Measurements from ENCODE around the gene TCERG1L.

Gene TCERG1L

DNA sequence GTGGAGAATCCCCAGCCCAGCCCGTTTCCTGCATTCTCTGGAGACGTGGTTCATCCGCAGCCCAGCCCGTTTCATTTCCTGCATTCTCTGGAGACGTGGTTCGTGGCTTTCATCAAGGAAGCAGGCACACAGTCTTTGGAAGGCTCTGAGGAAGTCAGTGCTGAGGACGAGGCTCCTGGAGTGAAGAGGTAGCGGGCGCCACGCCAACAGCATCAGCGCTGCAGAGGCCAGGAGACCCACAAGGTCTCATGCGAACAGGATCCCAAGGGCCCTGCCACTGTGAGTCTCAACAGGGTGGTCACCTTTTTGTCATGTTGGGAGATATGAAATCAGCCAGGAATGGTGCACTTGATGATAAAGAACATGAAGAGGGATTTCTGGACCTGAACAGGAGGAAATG is 12.4 kb upstream of the TCERG1L start:
- TF ChIP-seq GATA3 (IDR thresholded peaks at IDR 0.05; ENCODE audit: low read depth, low read length) (no peak), GATA2 (IDR thresholded peaks at IDR 0.05; ENCODE audit: low read depth, low read length) (no peak)

DNA sequence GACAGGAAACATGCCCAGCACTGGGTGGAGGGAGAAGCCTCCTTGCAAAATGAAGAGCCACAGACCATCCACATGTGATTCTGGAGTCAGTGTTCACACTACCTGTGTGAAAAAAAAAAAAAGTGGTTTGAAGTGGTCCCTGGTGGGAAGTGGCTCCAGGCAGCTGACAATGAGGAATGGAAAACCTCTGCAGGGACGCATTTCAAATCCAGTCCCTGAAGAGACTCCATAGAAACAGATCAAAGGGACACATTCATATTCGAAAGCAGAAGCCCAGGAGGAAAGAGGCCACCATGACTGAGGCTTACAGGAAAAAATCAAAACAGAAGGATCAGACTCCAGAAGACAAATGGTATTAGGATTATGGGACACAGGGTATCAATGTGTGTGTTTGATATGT is 11.5 kb upstream of the TCERG1L start:
- TF ChIP-seq GATA3 (IDR thresholded peaks at IDR 0.05; ENCODE audit: low read depth, low read length) (no peak), GATA2 (IDR thresholded peaks at IDR 0.05; ENCODE audit: low read depth, low read length) (no peak)

DNA sequence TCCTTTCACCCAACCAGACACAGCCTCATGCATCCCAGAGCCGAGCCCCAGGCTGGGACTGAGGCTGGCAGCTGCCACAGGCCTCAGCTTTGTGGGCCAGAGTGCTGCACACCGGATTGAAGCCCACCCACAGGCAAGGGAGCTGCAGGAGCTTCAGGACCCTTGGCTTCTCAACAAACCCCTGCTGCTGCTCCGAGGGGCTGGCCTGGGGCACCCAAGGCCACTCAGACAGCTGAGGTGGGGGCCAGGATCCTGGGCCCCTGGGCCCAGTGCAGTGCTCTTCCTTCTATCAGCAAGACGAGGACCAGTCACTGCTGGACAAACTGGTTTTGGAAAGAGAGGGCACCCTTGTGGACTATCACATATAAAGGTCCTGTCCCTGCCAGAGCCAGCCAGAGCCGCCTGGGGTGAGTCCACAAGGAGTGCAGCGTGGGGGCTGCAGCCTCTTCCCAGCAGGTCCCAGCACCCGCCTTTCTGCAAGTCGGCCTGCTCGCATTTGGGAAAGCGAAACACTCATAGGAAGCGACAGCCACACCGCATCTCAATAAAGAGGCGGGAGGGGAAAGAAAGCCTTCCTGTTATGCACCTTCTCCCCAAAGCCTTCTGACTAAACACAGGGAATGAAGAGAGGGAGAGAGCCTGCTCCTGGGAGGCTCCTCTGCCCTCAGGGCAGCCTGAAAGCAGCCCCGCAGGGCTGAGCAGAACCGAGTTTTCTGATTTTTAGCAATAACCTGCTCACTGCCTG is 9.5 kb upstream of the TCERG1L start:
- TF ChIP-seq GATA2 (IDR thresholded peaks at IDR 0.05; ENCODE audit: low read depth, low read length) (no peak), GATA3 (IDR thresholded peaks at IDR 0.05; ENCODE audit: low read depth, low read length) (no peak)

DNA sequence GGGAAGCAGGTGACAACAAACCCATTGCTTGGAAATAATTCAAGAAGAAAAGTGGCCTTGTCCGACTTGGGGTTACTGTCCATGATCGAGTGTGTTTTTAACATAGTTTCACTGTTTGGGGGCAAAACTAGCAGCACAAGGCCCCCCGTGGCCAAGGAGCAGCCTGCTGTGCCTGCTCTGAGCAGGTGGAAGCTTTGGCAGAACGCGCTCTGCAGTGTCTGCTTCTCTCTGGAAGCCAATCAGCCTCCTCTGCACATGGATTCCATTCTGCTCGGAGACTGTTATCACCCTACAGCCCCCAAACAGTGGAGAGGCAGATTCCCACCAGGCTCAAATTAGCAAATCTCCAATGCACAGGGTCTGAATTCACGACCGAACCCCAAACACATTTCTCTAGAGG is 7.3 kb upstream of the TCERG1L start:
- TF ChIP-seq GATA2 (IDR thresholded peaks at IDR 0.05; ENCODE audit: low read depth, low read length) = no peak
- TF ChIP-seq GATA3 (IDR thresholded peaks at IDR 0.05; ENCODE audit: low read depth, low read length) = no peak

DNA sequence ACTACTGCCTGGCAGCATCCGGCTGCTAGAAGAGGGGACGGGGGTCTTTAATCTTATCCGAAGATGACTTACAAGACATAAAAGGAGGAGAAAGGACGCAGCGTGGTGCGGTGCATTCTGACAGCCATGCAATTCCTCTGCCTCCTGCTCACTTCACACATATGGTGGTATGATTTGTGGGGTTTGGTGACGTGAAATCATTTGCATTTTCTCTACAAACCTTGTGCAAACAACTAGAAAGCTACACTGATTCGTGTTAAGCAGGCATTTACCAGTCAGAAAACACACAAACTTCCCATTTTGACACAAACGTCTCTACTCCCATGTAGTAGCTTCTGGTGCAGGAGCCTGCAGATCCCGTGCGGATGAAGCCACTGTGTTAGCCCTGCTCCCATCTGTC is 6.8 kb upstream of the TCERG1L start:
- TF ChIP-seq GATA2 (IDR thresholded peaks at IDR 0.05; ENCODE audit: low read depth, low read length) (no peak), GATA3 (IDR thresholded peaks at IDR 0.05; ENCODE audit: low read depth, low read length) (no peak)

DNA sequence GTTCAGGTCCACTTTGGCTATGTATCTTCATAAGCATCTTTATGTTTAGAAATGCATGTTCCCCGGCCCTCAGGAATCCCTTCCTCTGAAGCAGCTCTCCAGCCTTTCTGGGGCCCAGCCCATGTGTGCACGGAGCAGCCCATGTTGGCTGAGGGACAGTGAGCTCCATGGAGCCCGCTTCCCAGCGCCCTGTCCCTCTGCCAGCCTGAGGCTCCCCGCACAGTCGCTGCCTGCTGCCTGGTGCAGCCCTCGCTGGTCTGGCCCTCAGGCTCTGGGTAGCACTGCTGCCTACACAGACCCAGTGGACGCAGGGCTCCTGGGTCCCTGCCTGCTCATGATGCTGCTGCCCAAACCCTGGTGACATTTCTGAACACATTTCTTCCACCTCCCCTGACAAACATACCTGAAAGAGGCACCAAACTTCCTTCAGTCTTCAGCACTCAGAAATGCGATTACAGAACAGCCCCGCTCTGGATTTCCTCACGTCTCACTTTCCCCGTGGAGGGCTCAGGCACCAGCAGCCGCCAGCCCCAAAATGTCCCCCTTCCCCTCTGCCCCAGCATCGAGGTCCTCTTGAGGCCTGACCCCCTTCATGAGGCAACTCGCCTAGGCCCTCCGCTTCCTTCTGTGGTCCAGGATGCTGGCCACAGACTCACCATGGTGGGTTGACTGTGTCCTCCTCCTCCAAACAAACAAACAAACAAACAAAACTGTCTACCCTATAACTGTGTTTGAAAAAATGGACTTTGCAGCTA is 5.0 kb upstream of the TCERG1L start:
- TF ChIP-seq GATA3 (IDR thresholded peaks at IDR 0.05; ENCODE audit: low read depth, low read length) = no peak
- no peak for TF ChIP-seq GATA2 (IDR thresholded peaks at IDR 0.05; ENCODE audit: low read depth, low read length)

DNA sequence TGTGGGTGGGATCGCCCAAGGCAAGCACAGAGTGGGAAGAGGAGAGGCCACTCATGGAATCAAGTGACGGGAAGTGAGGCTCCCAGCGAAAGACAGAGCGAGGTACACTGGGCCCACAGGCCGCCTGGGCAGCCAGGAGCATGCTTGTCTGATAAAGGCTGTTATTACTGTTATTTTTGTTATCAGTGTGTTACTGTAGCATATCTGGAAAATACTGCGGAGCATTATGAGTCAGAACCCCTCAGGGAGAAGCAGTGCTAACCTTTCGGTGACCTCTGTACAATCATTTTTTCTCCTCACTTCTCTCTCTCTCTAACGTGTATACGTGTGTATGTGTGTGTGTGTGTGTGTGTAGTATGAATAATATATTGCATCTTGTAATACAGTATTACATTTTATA is 3.8 kb upstream of the TCERG1L start:
- TF ChIP-seq GATA3 (IDR thresholded peaks at IDR 0.05; ENCODE audit: low read depth, low read length) (no peak), GATA2 (IDR thresholded peaks at IDR 0.05; ENCODE audit: low read depth, low read length) (peak; percentile 82)

DNA sequence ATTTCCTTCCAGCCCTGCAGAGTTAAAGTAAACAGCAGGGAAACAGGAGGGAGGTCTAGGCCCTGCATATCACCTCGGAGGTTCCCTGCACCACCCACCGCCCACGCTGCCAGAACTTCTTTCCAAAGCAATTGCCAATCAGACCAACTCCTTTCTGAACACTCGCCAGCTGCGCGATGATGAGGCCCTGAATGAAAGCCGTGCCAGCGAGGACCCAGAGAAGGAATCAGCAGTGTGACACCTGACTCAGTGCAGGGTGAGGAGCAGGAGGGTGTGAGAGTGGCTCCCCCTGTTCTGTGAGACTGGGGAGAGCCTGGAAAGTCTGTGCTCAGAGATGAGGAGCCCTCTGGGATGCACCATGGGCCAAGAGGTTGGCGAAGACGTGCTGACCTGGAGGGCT is 3.3 kb upstream of the TCERG1L start:
- no peak for TF ChIP-seq GATA2 (IDR thresholded peaks at IDR 0.05; ENCODE audit: low read depth, low read length)
- TF ChIP-seq GATA3 (IDR thresholded peaks at IDR 0.05; ENCODE audit: low read depth, low read length) = no peak

DNA sequence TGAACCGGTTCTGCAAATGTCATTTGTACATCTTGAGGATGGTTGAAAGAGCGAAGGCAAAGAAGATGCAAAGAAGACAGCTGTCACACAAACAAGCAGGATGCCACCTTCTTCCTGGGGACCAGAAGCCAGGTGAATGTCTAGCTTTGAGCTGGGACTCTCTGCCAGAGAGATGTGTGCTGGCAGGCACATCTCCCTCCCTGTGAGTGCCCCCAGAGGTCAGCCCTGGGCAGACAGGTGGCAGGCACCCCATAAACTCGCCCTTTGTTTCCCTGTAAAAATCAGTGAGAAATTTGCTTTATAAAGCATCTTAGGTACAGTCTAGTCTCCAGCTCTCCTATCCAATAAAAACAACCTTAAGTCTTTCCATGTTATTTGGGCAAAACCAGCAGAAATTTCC is 2.6 kb upstream of the TCERG1L start:
- no peak for TF ChIP-seq GATA3 (IDR thresholded peaks at IDR 0.05; ENCODE audit: low read depth, low read length)
- TF ChIP-seq GATA2 (IDR thresholded peaks at IDR 0.05; ENCODE audit: low read depth, low read length) = no peak

DNA sequence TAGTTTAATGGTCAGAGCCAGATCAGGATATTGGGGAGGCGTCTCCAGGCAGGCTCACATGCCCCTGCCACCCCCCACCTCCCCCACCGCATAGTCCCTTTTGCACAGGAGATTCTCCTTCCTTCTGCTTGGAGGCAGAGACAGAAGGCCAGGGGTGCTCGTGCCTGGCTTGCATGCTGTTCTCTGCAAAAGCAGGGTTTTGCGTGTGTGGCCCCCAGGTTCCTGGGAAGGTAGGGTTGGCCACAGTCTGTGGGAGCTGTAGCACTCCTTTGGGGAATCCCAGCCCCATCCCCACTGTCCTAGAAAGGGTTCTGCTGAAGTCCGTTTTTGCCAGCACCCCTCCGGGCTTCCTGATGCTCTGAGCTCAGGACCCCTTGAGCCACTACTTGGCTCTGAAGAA is 1.9 kb upstream of the TCERG1L start:
- TF ChIP-seq GATA2 (IDR thresholded peaks at IDR 0.05; ENCODE audit: low read depth, low read length) (no peak), GATA3 (IDR thresholded peaks at IDR 0.05; ENCODE audit: low read depth, low read length) (no peak)

DNA sequence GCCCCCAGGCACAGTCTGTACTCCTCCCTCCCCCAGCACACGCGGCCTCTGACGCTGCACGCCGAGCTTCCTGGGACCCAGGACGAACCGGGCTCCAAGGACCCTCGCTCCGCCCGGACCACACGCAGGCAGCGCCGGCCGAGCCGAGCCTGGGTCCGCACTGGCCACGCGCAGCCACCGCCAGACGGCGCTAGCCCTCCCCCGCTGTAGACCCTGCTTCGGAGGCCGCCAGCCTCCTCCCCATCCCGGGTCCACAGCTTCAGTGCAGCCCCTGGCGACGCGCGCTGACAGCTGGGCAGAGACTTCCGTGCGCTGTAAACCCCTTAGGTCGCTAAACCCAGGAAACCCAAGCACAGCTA is 936 bp upstream of the TCERG1L start:
- TF ChIP-seq GATA2 (IDR thresholded peaks at IDR 0.05; ENCODE audit: low read depth, low read length) = no peak
- no peak for TF ChIP-seq GATA3 (IDR thresholded peaks at IDR 0.05; ENCODE audit: low read depth, low read length)

DNA sequence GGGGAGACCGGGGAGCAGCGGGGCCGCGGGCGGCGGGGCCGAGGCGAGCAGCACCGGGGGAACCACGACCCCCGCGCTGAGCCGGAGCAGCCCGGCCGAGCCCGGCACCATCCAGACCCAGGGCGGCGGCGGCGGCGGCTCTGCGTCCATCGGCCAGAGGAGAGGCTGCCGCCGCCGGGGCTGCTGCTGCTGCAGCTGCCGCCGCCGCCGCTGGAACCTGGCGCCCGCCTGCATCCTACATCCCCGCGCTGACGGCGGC is 190 bp downstream of the TCERG1L start:
- TF ChIP-seq GATA2 (IDR thresholded peaks at IDR 0.05; ENCODE audit: low read depth, low read length) = no peak
- TF ChIP-seq GATA3 (IDR thresholded peaks at IDR 0.05; ENCODE audit: low read depth, low read length) = no peak

DNA sequence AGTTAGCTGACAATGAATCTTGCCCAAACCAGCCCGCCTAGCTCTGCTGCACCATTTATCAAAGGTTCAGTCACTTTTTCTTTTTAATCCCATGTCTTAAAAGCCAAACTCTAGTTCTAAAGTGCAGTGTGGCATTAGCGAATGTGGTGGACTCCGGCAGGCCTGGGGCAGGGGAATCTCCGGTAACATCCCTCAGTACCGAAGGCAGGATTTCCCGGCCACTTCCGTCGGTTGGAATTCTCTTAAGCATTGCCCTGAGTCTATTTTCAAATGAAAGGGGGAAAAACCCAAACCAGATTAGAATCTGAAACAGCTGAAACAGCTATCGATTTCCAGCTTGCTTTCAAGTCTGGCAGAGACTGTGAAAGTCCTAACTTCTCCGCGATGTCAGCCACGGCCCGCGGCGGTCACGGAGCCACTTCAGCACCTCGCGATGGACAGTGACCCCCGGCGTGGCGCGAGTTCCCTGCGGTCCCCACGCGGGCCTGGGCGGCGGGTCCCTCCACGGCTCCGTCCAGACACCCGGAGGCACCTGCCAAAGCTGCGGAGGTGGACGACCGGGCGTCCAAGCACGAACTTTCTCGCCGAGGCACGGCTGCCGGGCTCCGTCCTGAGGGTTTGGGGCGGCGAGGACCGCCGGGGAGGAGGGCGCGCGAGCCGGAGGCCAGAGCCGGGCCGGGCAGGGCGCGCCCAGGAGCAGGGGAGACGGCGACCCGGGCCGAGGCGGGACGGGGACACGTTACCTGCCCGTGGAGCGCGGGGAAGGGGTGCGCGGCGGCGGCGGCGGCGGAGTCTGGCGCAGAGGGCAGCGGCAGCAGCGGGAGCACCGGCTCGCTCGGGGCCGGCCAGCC is 745 bp downstream of the TCERG1L start:
- TF ChIP-seq GATA2 (IDR thresholded peaks at IDR 0.05; ENCODE audit: low read depth, low read length) = no peak
- TF ChIP-seq GATA3 (IDR thresholded peaks at IDR 0.05; ENCODE audit: low read depth, low read length) = no peak

DNA sequence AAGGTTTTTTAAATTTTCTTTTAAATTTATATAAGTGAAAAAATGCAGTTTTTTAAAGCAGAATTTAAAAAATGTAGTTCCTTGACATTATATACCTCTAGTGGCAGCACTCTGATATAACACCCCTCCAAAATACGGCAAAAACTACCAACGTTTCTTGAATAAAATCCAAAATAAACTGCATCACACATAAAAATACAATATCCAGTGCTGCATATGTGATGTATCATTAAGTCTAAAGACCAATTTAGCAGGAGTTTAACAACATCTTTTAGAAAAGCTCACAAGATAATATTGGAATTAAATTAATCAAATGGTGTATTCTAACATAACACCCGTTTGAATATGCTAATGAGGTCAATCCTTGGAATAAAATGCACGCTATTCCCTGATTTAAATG is 1.4 kb downstream of the TCERG1L start:
- no peak for TF ChIP-seq GATA2 (IDR thresholded peaks at IDR 0.05; ENCODE audit: low read depth, low read length)

DNA sequence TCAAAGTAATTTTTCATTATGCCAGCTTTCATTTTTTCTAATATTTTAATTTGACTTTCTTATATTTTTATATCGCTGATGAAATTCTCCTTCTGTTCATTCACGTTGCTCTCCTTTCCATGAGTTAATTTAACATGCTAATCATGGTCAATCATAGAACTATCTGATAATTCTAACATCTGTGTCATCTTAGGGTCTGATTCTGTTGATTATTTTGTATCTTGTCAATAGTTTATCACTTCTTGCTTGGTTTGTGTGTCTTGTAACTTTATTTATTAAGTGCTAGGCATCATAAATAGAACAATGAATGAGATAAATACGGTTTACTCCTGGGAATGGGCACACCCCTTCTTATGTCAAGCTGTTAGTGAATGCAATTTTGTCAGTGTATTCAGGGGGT is 11.0 kb downstream of the TCERG1L start:
- no peak for TF ChIP-seq GATA2 (IDR thresholded peaks at IDR 0.05; ENCODE audit: low read depth, low read length)
- no peak for TF ChIP-seq GATA3 (IDR thresholded peaks at IDR 0.05; ENCODE audit: low read depth, low read length)
